Muscle layer of colon (tissue), 2 donors: ENCODE results near the gene LSAMP.

Source experiments
- H3K27ac ChIP-seq: one replicate; pipeline ENCODE4 v1.7.0; 2013; ENCODE audit warnings: low read depth, mild to moderate bottlenecking, low read length, moderate library complexity
- H3K27me3 ChIP-seq, 2 donors: one replicate each; pipeline ENCODE4 v1.7.0; 2013; ENCODE audit warnings: low read length in 2 of 2, mild to moderate bottlenecking in 2 of 2; ENCODE audit not compliant: insufficient read depth in 2 of 2, control insufficient read depth in 1 of 2
- H3K36me3 ChIP-seq: one replicate; pipeline ENCODE4 v1.7.0; 2013; ENCODE audit warnings: mild to moderate bottlenecking, low read length; ENCODE audit not compliant: insufficient read depth
- H3K4me1 ChIP-seq: one replicate; pipeline ENCODE4 v1.7.0; 2013; ENCODE audit warnings: mild to moderate bottlenecking, low read length; ENCODE audit not compliant: insufficient read depth
- H3K4me3 ChIP-seq, 2 donors: one replicate each; pipeline ENCODE4 v1.7.0; 2013; ENCODE audit warnings: low read length in 2 of 2, low read depth in 1 of 2, mild to moderate bottlenecking in 1 of 2, moderate library complexity in 1 of 2
- H3K9ac ChIP-seq: one replicate; pipeline ENCODE4 v1.7.0; 2013; ENCODE audit warnings: low read length
- H3K9me3 ChIP-seq: one replicate; pipeline ENCODE4 v1.7.0; 2013; ENCODE audit warnings: mild to moderate bottlenecking, low read length
- donor health status: abdominal sarcoma.
- donor health status: Adenocarcinoma of cecum.

Gene LSAMP

DNA sequence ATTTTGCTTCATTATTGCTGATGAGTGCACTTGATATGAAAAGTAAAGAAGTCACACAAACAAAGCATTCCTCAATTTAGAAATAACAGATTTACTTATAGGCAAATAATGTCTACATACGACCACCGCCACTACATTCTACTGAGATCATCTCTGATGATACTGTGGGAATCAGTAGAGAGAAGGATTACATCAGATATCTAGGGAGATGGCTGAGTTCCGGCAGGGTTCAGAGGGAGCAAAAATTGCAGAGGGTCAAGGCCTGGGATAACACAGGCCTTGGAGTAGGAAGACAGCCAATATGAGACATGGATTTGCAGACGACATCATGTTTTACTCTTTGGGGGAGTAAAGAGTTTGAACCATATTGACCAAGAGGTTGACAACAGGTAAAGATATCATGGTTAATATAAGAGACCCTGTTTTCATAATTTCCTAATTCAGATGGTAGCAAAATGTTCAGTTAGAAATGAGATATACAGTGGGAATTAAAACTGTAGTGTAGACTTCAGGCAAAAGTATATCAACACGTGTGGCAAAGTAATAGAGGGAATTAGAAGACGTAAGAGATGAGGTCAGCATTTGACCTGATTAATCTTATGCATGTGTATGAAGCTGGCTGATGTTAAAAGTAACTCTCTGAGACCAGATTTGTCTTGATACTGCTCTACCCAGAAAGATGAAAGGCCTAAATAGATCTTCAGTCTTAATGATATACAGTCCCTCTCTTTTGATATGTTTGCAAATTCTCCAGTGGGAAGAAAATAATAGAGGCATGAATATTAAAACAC, 15.6 kb downstream of the LSAMP start:
- Histone ChIP-seq H3K9ac (no peak overlapping the region), H3K36me3 (no peaks in the 10 kb centered on the region), H3K27ac (no peak overlapping the region), H3K4me3 (no peak overlapping the region), H3K4me1 (peaks cover 10% of the 10 kb centered on the region), H3K27me3 (no peaks in the 10 kb centered on the region), H3K9me3 (no peaks in the 10 kb centered on the region)

GRCh38 chr3:116426036-116426435, 19.3 kb downstream of the LSAMP start:
- H3K4me1 ChIP-seq, result peaks cover 26% of the 10 kb centered on the region
- H3K9me3 ChIP-seq, result no peaks in the 10 kb centered on the region
- H3K27ac ChIP-seq, result no peak overlapping the region
- H3K9ac ChIP-seq, result no peak overlapping the region
- no peaks in the 10 kb centered on the region for H3K27me3 ChIP-seq
- no peak overlapping the region for H3K4me3 ChIP-seq
- H3K36me3 ChIP-seq, result no peaks in the 10 kb centered on the region

DNA sequence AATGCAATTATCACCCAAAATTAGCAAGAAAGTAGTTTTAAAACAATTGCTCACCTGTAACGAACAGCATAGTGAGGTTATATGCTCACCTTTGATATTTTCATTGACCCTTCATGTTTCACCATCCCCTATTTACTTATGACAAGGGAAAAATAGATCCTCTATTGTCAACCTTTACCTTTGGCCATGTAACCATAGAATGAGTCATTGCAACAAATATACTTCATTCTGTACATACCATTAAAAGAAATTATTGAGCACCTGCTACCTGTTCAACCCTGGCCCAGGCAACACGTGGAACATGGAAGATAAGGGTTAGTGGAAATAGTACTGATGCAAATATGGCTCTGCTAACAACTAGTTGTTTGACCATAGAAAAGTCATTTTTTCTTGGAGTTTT, 20.2 kb downstream of the LSAMP start:
- Histone ChIP-seq H3K27ac (no peak overlapping the region), H3K36me3 (no peaks in the 10 kb centered on the region), H3K4me3 (no peak overlapping the region), H3K4me1 (peaks cover 26% of the 10 kb centered on the region), H3K9ac (no peak overlapping the region), H3K27me3 (no peaks in the 10 kb centered on the region), H3K9me3 (no peaks in the 10 kb centered on the region)

DNA sequence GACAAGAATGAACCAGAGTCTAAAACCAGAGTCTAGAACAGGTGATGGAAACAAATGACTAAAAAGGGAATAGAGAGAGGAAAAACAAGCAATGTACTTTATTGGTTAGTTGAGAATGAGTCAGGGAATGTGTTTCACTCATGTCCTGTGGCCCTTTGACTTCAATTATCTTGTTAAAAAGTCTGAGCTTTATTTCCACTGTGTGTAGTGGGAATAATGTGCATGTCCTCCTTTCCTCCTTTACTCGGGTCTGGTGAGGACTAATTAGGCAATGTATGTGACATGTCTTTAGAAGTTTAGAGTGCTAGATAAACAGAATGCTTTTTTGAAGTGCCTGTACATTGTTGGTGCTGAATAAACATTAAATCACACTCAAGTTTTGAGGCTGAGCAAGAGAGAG, 21.3 kb downstream of the LSAMP start:
- H3K4me3 ChIP-seq, result peak overlapping the region in 1 of 2 donors; percentile 57
- no peaks in the 10 kb centered on the region for H3K9me3 ChIP-seq
- H3K36me3 ChIP-seq, result no peaks in the 10 kb centered on the region
- H3K4me1 ChIP-seq, result peaks cover 26% of the 10 kb centered on the region
- H3K27ac ChIP-seq, result peak overlapping the region; percentile 65
- no peaks in the 10 kb centered on the region for H3K27me3 ChIP-seq
- peak overlapping the region; percentile 5 for H3K9ac ChIP-seq

GRCh38 chr3:116423374-116423773, 21.9 kb downstream of the LSAMP start:
- H3K27me3 ChIP-seq, result no peaks in the 10 kb centered on the region
- peak overlapping the region in 1 of 2 donors; percentile 57 for H3K4me3 ChIP-seq
- peaks cover 26% of the 10 kb centered on the region for H3K4me1 ChIP-seq
- no peaks in the 10 kb centered on the region for H3K9me3 ChIP-seq
- H3K27ac ChIP-seq, result peak overlapping the region; percentile 65
- H3K36me3 ChIP-seq, result no peaks in the 10 kb centered on the region
- peak overlapping the region; percentile 5 for H3K9ac ChIP-seq

GRCh38 chr3:116417151-116417550, 28.1 kb downstream of the LSAMP start:
- H3K9me3 ChIP-seq, result no peaks in the 10 kb centered on the region
- H3K9ac ChIP-seq, result no peak overlapping the region
- H3K27ac ChIP-seq, result no peak overlapping the region
- peaks cover 28% of the 10 kb centered on the region for H3K4me1 ChIP-seq
- no peak overlapping the region for H3K4me3 ChIP-seq
- no peaks in the 10 kb centered on the region for H3K36me3 ChIP-seq
- no peaks in the 10 kb centered on the region for H3K27me3 ChIP-seq

- no peaks in the 10 kb centered on the region for H3K9me3 ChIP-seq
These were observed 32.0 kb downstream of the LSAMP start for GRCh38 chr3:116413319-116413718.

GRCh38 chr3:116408473-116408872, 36.8 kb downstream of the LSAMP start:
- Histone ChIP-seq H3K36me3 (no peaks in the 10 kb centered on the region), H3K27me3 (no peaks in the 10 kb centered on the region)

More at GRCh38 chr3:116413319-116413718, 32.0 kb downstream of the LSAMP start:
- Histone ChIP-seq H3K4me3 (no peak overlapping the region), H3K4me1 (peaks cover 37% of the 10 kb centered on the region), H3K9ac (no peak overlapping the region), H3K27ac (no peak overlapping the region), H3K36me3 (no peaks in the 10 kb centered on the region), H3K27me3 (no peaks in the 10 kb centered on the region)

GRCh38 chr3:116405231-116405630, 40.1 kb downstream of the LSAMP start:
- Histone ChIP-seq H3K36me3 (no peaks in the 10 kb centered on the region), H3K4me3 (no peak overlapping the region), H3K9ac (no peak overlapping the region), H3K9me3 (no peaks in the 10 kb centered on the region), H3K27ac (no peak overlapping the region), H3K4me1 (peaks cover 22% of the 10 kb centered on the region), H3K27me3 (no peaks in the 10 kb centered on the region)

More at GRCh38 chr3:116408473-116408872, 36.8 kb downstream of the LSAMP start:
- Histone ChIP-seq H3K27ac (no peak overlapping the region), H3K9me3 (no peaks in the 10 kb centered on the region), H3K9ac (no peak overlapping the region), H3K4me1 (peaks cover 18% of the 10 kb centered on the region), H3K4me3 (no peak overlapping the region)

- Histone ChIP-seq H3K27ac (no peak overlapping the region), H3K9me3 (no peaks in the 10 kb centered on the region), H3K4me1 (peaks cover 11% of the 10 kb centered on the region), H3K27me3 (no peaks in the 10 kb centered on the region), H3K9ac (no peak overlapping the region), H3K4me3 (no peak overlapping the region), H3K36me3 (no peaks in the 10 kb centered on the region)
These were observed 45.5 kb downstream of the LSAMP start for GRCh38 chr3:116399701-116400226.

GRCh38 chr3:116394365-116394764, 50.9 kb downstream of the LSAMP start:
- H3K27me3 ChIP-seq, result no peaks in the 10 kb centered on the region
- H3K4me3 ChIP-seq, result no peak overlapping the region
- peaks cover 2% of the 10 kb centered on the region for H3K4me1 ChIP-seq
- no peak overlapping the region for H3K9ac ChIP-seq
- no peaks in the 10 kb centered on the region for H3K36me3 ChIP-seq
- H3K9me3 ChIP-seq, result no peaks in the 10 kb centered on the region
- H3K27ac ChIP-seq, result no peak overlapping the region

- H3K27ac ChIP-seq, result no peak overlapping the region
- H3K9ac ChIP-seq, result no peak overlapping the region
- H3K4me3 ChIP-seq, result no peak overlapping the region
- peaks cover 14% of the 10 kb centered on the region for H3K4me1 ChIP-seq
- H3K27me3 ChIP-seq, result no peaks in the 10 kb centered on the region
- no peaks in the 10 kb centered on the region for H3K9me3 ChIP-seq
- H3K36me3 ChIP-seq, result no peaks in the 10 kb centered on the region
These were observed 52.1 kb downstream of the LSAMP start for GRCh38 chr3:116393199-116393598.
